ENCODE data around the gene TRAPPC10. TPM values are rescaled to one million over a fixed set of nuclear protein-coding genes. Genes with fewer than 3 reads are reported as not detected.

The TRAPPC10 gene
- total and polyA plus RNA-seq, 10 of the 15 experiments (the other 5 are each of a cell fraction or from before 2014, with no cell fraction given) = 1.1 to 39.6 (median 28.2) TPM

Small RNA genes within 50 kb of the gene (small RNA-seq; reads per million reads assigned to genes)
- not detected for gene RNU6-1150P

Other genes with a start within 250 kb of the TRAPPC10 start
- gene CSTB, start 236.0 kb upstream of the TRAPPC10 start, total RNA-seq (2014; rRNA removed) = 18.6 and 25.9 TPM in 2 replicates
- 20.4 and 20.6 TPM in 2 replicates for gene CSTB, start 236.0 kb upstream of the TRAPPC10 start, total RNA-seq (2014; rRNA removed; fragmentation: Illumina TruSeq; extraction: Trizol)
- 38.3 and 39.5 TPM in 2 replicates for gene CSTB, start 236.0 kb upstream of the TRAPPC10 start, total RNA-seq (2021)
- gene CSTB, start 236.0 kb upstream of the TRAPPC10 start, polyA plus RNA-seq (2011; rRNA removed) = 43.3 and 45.6 TPM in 2 replicates
- gene CSTB, start 236.0 kb upstream of the TRAPPC10 start, polyA plus RNA-seq (2014; fragmentation: Illumina TruSeq; extraction: Trizol) = 30.1 and 53.5 TPM in 2 replicates
- 10 to 100 TPM; 12.5 to 20.2 TPM for gene CSTB, start 236.0 kb upstream of the TRAPPC10 start, polyA plus RNA-seq (2014; fragmentation: Nextera tagmentation; extraction: Ambion mirVana)
- 51.8 and 68.2 TPM in 2 replicates for gene CSTB, start 236.0 kb upstream of the TRAPPC10 start, polyA plus RNA-seq (2014; rRNA removed)
- gene CSTB, start 236.0 kb upstream of the TRAPPC10 start, polyA plus RNA-seq (2016; fragmentation: Nextera tagmentation; extraction: Ambion mirVana) = 10 to 100 TPM; 82.3 to 82.7 TPM
- gene RRP1, start 222.7 kb upstream of the TRAPPC10 start, total RNA-seq (2014; rRNA removed) = 32.5 and 40.9 TPM in 2 replicates
- gene RRP1, start 222.7 kb upstream of the TRAPPC10 start, total RNA-seq (2014; rRNA removed; fragmentation: Illumina TruSeq; extraction: Trizol) = 22.3 and 23.8 TPM in 2 replicates
- gene RRP1, start 222.7 kb upstream of the TRAPPC10 start, total RNA-seq (2021) = 58.7 and 65.3 TPM in 2 replicates
- gene RRP1, start 222.7 kb upstream of the TRAPPC10 start, polyA plus RNA-seq (2011; rRNA removed) = 21.8 and 26.0 TPM in 2 replicates
- 27.4 and 48.9 TPM in 2 replicates for gene RRP1, start 222.7 kb upstream of the TRAPPC10 start, polyA plus RNA-seq (2014; fragmentation: Illumina TruSeq; extraction: Trizol)
- 1 to 10 TPM in 1 of 2 experiments, under 1 TPM in 1; 0.34 to 4.3 TPM for gene RRP1, start 222.7 kb upstream of the TRAPPC10 start, polyA plus RNA-seq (2014; fragmentation: Nextera tagmentation; extraction: Ambion mirVana)
- gene RRP1, start 222.7 kb upstream of the TRAPPC10 start, polyA plus RNA-seq (2014; rRNA removed) = 29.3 and 33.8 TPM in 2 replicates
- 10 to 100 TPM; 56.1 to 70.8 TPM for gene RRP1, start 222.7 kb upstream of the TRAPPC10 start, polyA plus RNA-seq (2016; fragmentation: Nextera tagmentation; extraction: Ambion mirVana)
- 46.9 and 47.8 TPM in 2 replicates for gene AGPAT3, start 147.1 kb upstream of the TRAPPC10 start, total RNA-seq (2014; rRNA removed)
- gene AGPAT3, start 147.1 kb upstream of the TRAPPC10 start, total RNA-seq (2014; rRNA removed; fragmentation: Illumina TruSeq; extraction: Trizol) = 26.1 and 28.2 TPM in 2 replicates
- gene AGPAT3, start 147.1 kb upstream of the TRAPPC10 start, total RNA-seq (2021) = 89.5 and 110 TPM in 2 replicates
- 27.6 and 47.8 TPM in 2 replicates for gene AGPAT3, start 147.1 kb upstream of the TRAPPC10 start, polyA plus RNA-seq (2011; rRNA removed)
- gene AGPAT3, start 147.1 kb upstream of the TRAPPC10 start, polyA plus RNA-seq (2014; fragmentation: Illumina TruSeq; extraction: Trizol) = 19.0 and 28.7 TPM in 2 replicates
- gene AGPAT3, start 147.1 kb upstream of the TRAPPC10 start, polyA plus RNA-seq (2014; fragmentation: Nextera tagmentation; extraction: Ambion mirVana) = 1 to 10 TPM; 1.2 to 3.7 TPM
- 50.0 and 53.6 TPM in 2 replicates for gene AGPAT3, start 147.1 kb upstream of the TRAPPC10 start, polyA plus RNA-seq (2014; rRNA removed)
- 10 to 100 TPM; 17.5 to 33.0 TPM for gene AGPAT3, start 147.1 kb upstream of the TRAPPC10 start, polyA plus RNA-seq (2016; fragmentation: Nextera tagmentation; extraction: Ambion mirVana)
- gene PWP2, start 95.1 kb downstream of the TRAPPC10 start, total RNA-seq (2014; rRNA removed) = 8.6 and 9.4 TPM in 2 replicates
- gene PWP2, start 95.1 kb downstream of the TRAPPC10 start, total RNA-seq (2014; rRNA removed; fragmentation: Illumina TruSeq; extraction: Trizol) = 0.72 and 1.2 TPM in 2 replicates
- 2.5 and 2.8 TPM in 2 replicates for gene PWP2, start 95.1 kb downstream of the TRAPPC10 start, total RNA-seq (2021)
- gene PWP2, start 95.1 kb downstream of the TRAPPC10 start, polyA plus RNA-seq (2011; rRNA removed) = 2.6 and 5.2 TPM in 2 replicates
- 2.1 TPM in 2 replicates for gene PWP2, start 95.1 kb downstream of the TRAPPC10 start, polyA plus RNA-seq (2014; fragmentation: Illumina TruSeq; extraction: Trizol)
- gene PWP2, start 95.1 kb downstream of the TRAPPC10 start, polyA plus RNA-seq (2014; fragmentation: Nextera tagmentation; extraction: Ambion mirVana) = under 1 TPM; 0.03 to 0.09 TPM
- 4.2 and 5.5 TPM in 2 replicates for gene PWP2, start 95.1 kb downstream of the TRAPPC10 start, polyA plus RNA-seq (2014; rRNA removed)
- gene PWP2, start 95.1 kb downstream of the TRAPPC10 start, polyA plus RNA-seq (2016; fragmentation: Nextera tagmentation; extraction: Ambion mirVana) = 1 to 10 TPM; 1.8 to 1.9 TPM
- 9.0 and 12.2 TPM in 2 replicates for gene GATD3, start 121.4 kb downstream of the TRAPPC10 start, total RNA-seq (2014; rRNA removed)
- 6.0 and 8.4 TPM in 2 replicates for gene GATD3, start 121.4 kb downstream of the TRAPPC10 start, total RNA-seq (2014; rRNA removed; fragmentation: Illumina TruSeq; extraction: Trizol)
- 13.5 and 20.7 TPM in 2 replicates for gene GATD3, start 121.4 kb downstream of the TRAPPC10 start, total RNA-seq (2021)
- gene GATD3, start 121.4 kb downstream of the TRAPPC10 start, polyA plus RNA-seq (2011; rRNA removed) = 9.7 and 19.4 TPM in 2 replicates
- 4.8 and 10.0 TPM in 2 replicates for gene GATD3, start 121.4 kb downstream of the TRAPPC10 start, polyA plus RNA-seq (2014; fragmentation: Illumina TruSeq; extraction: Trizol)
- 1 to 10 TPM; 1.5 to 2.1 TPM for gene GATD3, start 121.4 kb downstream of the TRAPPC10 start, polyA plus RNA-seq (2014; fragmentation: Nextera tagmentation; extraction: Ambion mirVana)
- 15.2 and 15.3 TPM in 2 replicates for gene GATD3, start 121.4 kb downstream of the TRAPPC10 start, polyA plus RNA-seq (2014; rRNA removed)
- gene GATD3, start 121.4 kb downstream of the TRAPPC10 start, polyA plus RNA-seq (2016; fragmentation: Nextera tagmentation; extraction: Ambion mirVana) = 10 to 100 TPM; 12.9 to 16.7 TPM
- 5.6 and 6.3 TPM in 2 replicates for gene ICOSLG, start 228.6 kb downstream of the TRAPPC10 start, total RNA-seq (2014; rRNA removed)
- gene ICOSLG, start 228.6 kb downstream of the TRAPPC10 start, total RNA-seq (2014; rRNA removed; fragmentation: Illumina TruSeq; extraction: Trizol) = 3.5 and 3.8 TPM in 2 replicates
- gene ICOSLG, start 228.6 kb downstream of the TRAPPC10 start, total RNA-seq (2021) = 15.1 and 16.4 TPM in 2 replicates
- 6.6 and 16.3 TPM in 2 replicates for gene ICOSLG, start 228.6 kb downstream of the TRAPPC10 start, polyA plus RNA-seq (2011; rRNA removed)
- 5.1 and 13.9 TPM in 2 replicates for gene ICOSLG, start 228.6 kb downstream of the TRAPPC10 start, polyA plus RNA-seq (2014; fragmentation: Illumina TruSeq; extraction: Trizol)
- 1 to 10 TPM in 1 of 2 experiments, under 1 TPM in 1; 0.84 to 1.5 TPM for gene ICOSLG, start 228.6 kb downstream of the TRAPPC10 start, polyA plus RNA-seq (2014; fragmentation: Nextera tagmentation; extraction: Ambion mirVana)
- gene ICOSLG, start 228.6 kb downstream of the TRAPPC10 start, polyA plus RNA-seq (2014; rRNA removed) = 11.5 and 11.7 TPM in 2 replicates
- gene ICOSLG, start 228.6 kb downstream of the TRAPPC10 start, polyA plus RNA-seq (2016; fragmentation: Nextera tagmentation; extraction: Ambion mirVana) = 1 to 10 TPM; 5.3 to 6.2 TPM
- not detected in 2 replicates for gene DNMT3L, start 249.6 kb downstream of the TRAPPC10 start, total RNA-seq (2014; rRNA removed)
- not detected in 2 replicates for gene DNMT3L, start 249.6 kb downstream of the TRAPPC10 start, total RNA-seq (2014; rRNA removed; fragmentation: Illumina TruSeq; extraction: Trizol)
- not detected in 2 replicates for gene DNMT3L, start 249.6 kb downstream of the TRAPPC10 start, total RNA-seq (2021)
- gene DNMT3L, start 249.6 kb downstream of the TRAPPC10 start, polyA plus RNA-seq (2011; rRNA removed) = not detected in 2 replicates
- gene DNMT3L, start 249.6 kb downstream of the TRAPPC10 start, polyA plus RNA-seq (2014; fragmentation: Illumina TruSeq; extraction: Trizol) = not detected in 2 replicates
- not detected for gene DNMT3L, start 249.6 kb downstream of the TRAPPC10 start, polyA plus RNA-seq (2014; fragmentation: Nextera tagmentation; extraction: Ambion mirVana)
- not detected in 2 replicates for gene DNMT3L, start 249.6 kb downstream of the TRAPPC10 start, polyA plus RNA-seq (2014; rRNA removed)
- gene DNMT3L, start 249.6 kb downstream of the TRAPPC10 start, polyA plus RNA-seq (2016; fragmentation: Nextera tagmentation; extraction: Ambion mirVana) = not detected

Data from GM12878 (cell line).